Aorta (tissue), 5 donors: ENCODE data around the gene C1orf105. TPM values are rescaled to one million over a fixed set of nuclear protein-coding genes. Genes with fewer than 3 reads are reported as not detected.
A peak's percentile ranks its signal among the peaks of the same experiment; 100 is the strongest.

ENCODE experiments used
- ATAC-seq: fragments of 200-7000 bp; cut with Tn5 transposase; one replicate; pipeline ENCODE4 v1.9.1; 2022; ENCODE audit warnings: moderate library complexity; ENCODE audit not compliant: low FRiP score
- DNase-seq, 2 donors: peaks; one replicate each; pipeline ENCODE4 v3.0.0-alpha.2; 2020
- H3K27ac ChIP-seq, 2 donors: one replicate each; pipeline ENCODE4 v1.5.1; 2013; ENCODE audit warnings: low read length in 2 of 2, mild to moderate bottlenecking in 2 of 2, moderate library complexity in 2 of 2, control low read depth in 1 of 2, inconsistent platforms in 1 of 2, low read depth in 1 of 2
- H3K27me3 ChIP-seq, 2 donors: one replicate each; pipeline ENCODE4 v1.6.1; 2013; ENCODE audit warnings: control low read depth in 1 of 2, low read length in 1 of 2, mild to moderate bottlenecking in 1 of 2, moderate library complexity in 1 of 2; ENCODE audit not compliant: insufficient read depth in 2 of 2, control insufficient read depth in 1 of 2
- H3K36me3 ChIP-seq, 2 donors: one replicate each; pipeline ENCODE4 v1.6.1; 2013; ENCODE audit warnings: control low read depth in 1 of 2, low read length in 1 of 2, mild to moderate bottlenecking in 1 of 2; ENCODE audit not compliant: insufficient read depth in 2 of 2, control insufficient read depth in 1 of 2
- H3K4me1 ChIP-seq, 2 donors: one replicate each; pipeline ENCODE4 v1.6.1; 2013; ENCODE audit warnings: low read length in 2 of 2, control low read depth in 1 of 2, mild to moderate bottlenecking in 1 of 2, moderate library complexity in 1 of 2; ENCODE audit not compliant: insufficient read depth in 2 of 2, control insufficient read depth in 1 of 2
- H3K4me3 ChIP-seq, 2 donors: one replicate each; pipeline ENCODE4 v1.5.1; 2013; ENCODE audit warnings: low read length in 2 of 2, control low read depth in 1 of 2, mild to moderate bottlenecking in 1 of 2
- H3K9me3 ChIP-seq: one replicate; pipeline ENCODE4 v1.6.1; 2013; ENCODE audit warnings: mild to moderate bottlenecking, low read length; ENCODE audit not compliant: control insufficient read depth
- WGBS, 2 donors: extraction: QIAGEN DNeasy Blood & Tissue Kit; methylation state at CpG; one replicate each; pipeline ENCODE4 v1.1.7; 2013; 5-methylcytosine and 5-hydroxymethylcytosine counted together
- intact Hi-C, 2 donors: fragments of 100-400 bp; cut with DNase I; formaldehyde crosslinking; loops; one replicate each; pipeline versions ENCODE4 v1.14.2 to v1.15.0; 2022
- polyA plus RNA-seq, 2 donors: library from polyadenylated mRNA; stranded (reverse); fragments of 200-250 nt; gene quantifications; one replicate each; pipeline ENCODE4 v1.2.3, GENCODE V29; 2013
- total RNA-seq, 2 donors: library from RNA; stranded (reverse); fragmentation: NEBNext Ultra II Directional; extraction: Animal tissue kit (Norgen Biotek cat#: 25700); gene quantifications; one replicate each; pipeline ENCODE4 v1.2.1, GENCODE V29; 2021
- donor health status: healthy with polysubstance abuse.
- donor health status: Bipolar disorder and iron deficiency.
- donor health status: DM: no; HTN: no; CAD: no.
- donor health status: DM: no; HTN: no; CAD: no.
- donor health status: DM: yes; HTN: yes; CAD: no.

C1orf105 gene
- total and polyA plus RNA-seq, 4 donors: not detected

GRCh38 chr1:172398970-172399755 lies 21.3 kb upstream of the C1orf105 start:
- Histone ChIP-seq H3K27me3 (no peaks in the 10 kb centered on the region), H3K27ac (peak overlapping the region; percentile 68), H3K4me3 (peak overlapping the region; percentile 1 to 26), H3K36me3 (no peaks in the 10 kb centered on the region), H3K9me3 (no peaks in the 10 kb centered on the region), H3K4me1 (peaks cover 4 to 9% of the 10 kb centered on the region in 2 donors)
- DNase-seq: peak in 1 of 2 donors; percentile 70
- peak; percentile 91 for ATAC-seq
- 3 to 4% methylated on average over 9 of the region's 9 CpGs for WGBS, 2 donors
- intact Hi-C loops: loop anchor here (2.0 to 5.0 kb wide), 5 partner anchors 76 to 308 kb away; no protein-coding TSS in a partner anchor

- Histone ChIP-seq H3K27me3 (no peaks in the 10 kb centered on the region), H3K36me3 (no peaks in the 10 kb centered on the region), H3K4me3 (no peak overlapping the region), H3K4me1 (peaks cover 3 to 9% of the 10 kb centered on the region in 2 donors), H3K9me3 (no peaks in the 10 kb centered on the region), H3K27ac (peak overlapping the region; percentile 95 to 100)
- 25 to 26% methylated on average over 6 of the region's 6 CpGs for WGBS, 2 donors
- ATAC-seq: peak; percentile 30
- DNase-seq: no peak
- intact Hi-C loops: loop anchor here (2.0 to 5.0 kb wide), 5 partner anchors 77 to 309 kb away; no protein-coding TSS in a partner anchor
Observed at GRCh38 chr1:172399756-172400721, 20.4 kb upstream of the C1orf105 start.

GRCh38 chr1:172400722-172401105 lies 19.8 kb upstream of the C1orf105 start:
- Histone ChIP-seq H3K4me1 (peaks cover 3 to 9% of the 10 kb centered on the region in 2 donors), H3K27ac (peak overlapping the region in 1 of 2 donors; percentile 71), H3K36me3 (no peaks in the 10 kb centered on the region), H3K9me3 (no peaks in the 10 kb centered on the region), H3K27me3 (no peaks in the 10 kb centered on the region), H3K4me3 (no peak overlapping the region)
- intact Hi-C loops: no loop called here
- DNase-seq (no peak), ATAC-seq (no peak)
- whole genome bisulfite sequencing, 2 donors: 4 to 9% methylated on average over 1 of the region's 1 CpG

GRCh38 chr1:172401477-172401876 lies 19.0 kb upstream of the C1orf105 start:
- DNase-seq (no peak), ATAC-seq (no peak)
- H3K9me3 ChIP-seq: no peaks in the 10 kb centered on the region
- H3K27me3 ChIP-seq: no peaks in the 10 kb centered on the region
- no peak overlapping the region for H3K4me3 ChIP-seq
- intact Hi-C loops: no loop called here
- H3K27ac ChIP-seq: no peak overlapping the region
- H3K4me1 ChIP-seq: peaks cover 3 to 9% of the 10 kb centered on the region in 2 donors
- no peaks in the 10 kb centered on the region for H3K36me3 ChIP-seq

DNA sequence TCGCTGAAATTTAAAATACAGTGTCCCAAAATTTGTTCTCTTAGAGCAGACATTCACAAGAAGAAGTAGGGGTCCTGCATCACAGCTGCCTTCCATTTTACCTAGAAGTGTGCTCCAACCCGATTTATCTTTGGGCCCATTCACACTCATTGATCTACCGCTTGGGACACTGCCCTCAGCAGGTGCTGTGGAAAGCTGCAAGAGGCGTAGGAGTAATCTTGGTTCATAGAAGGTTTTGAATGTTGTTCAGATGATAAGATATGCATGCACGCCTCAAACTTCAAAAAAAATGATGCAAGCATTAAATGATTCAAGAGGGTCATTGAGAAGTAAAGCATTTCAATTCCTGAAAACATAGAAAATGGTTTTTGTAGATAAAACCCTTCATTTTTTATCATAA lies 18.6 kb upstream of the C1orf105 start:
- peak overlapping the region in 1 of 2 donors; percentile 68 for H3K27ac ChIP-seq

DNA sequence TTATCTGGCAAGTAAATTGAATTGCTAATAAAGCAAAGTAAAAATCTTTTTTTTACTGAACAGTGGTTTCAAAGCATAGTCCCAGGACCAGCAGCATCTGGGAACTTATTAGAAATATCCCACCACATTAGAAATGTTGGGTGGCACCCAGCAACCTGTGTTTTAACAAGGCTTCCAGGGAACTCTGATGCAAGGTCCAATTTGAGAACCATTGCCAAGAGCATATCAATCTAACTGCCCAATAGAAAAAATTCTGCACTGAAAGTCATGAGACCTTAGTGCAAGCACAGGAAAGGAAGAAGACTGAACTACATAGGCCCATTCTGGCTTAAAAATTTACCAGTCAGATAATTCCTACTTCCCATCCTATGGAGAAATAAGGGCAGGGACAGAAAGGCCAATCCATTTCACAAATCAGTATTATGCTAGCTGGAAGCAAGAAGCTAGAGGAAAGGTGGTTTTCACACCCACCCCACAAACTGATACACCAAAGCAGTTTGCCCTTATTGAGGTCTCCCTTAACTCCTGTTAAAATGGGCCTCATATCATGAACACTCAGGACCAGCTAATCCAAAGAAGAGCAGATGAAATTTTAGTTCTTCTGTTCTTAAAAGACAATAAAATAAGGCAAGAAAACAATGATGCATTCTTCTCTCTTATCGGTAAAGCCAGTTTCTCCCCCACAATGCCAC lies 17.5 kb upstream of the C1orf105 start:
- no peaks in the 10 kb centered on the region for H3K27me3 ChIP-seq
- ATAC-seq: no peak
- 65 to 67% methylated on average over 1 of the region's 1 CpG for WGBS, 2 donors

More for the DNA sequence above, 18.6 kb upstream of the C1orf105 start:
- H3K4me3 ChIP-seq: no peak overlapping the region
- no peaks in the 10 kb centered on the region for H3K9me3 ChIP-seq
- DNase-seq: no peak
- ATAC-seq: no peak
- WGBS, 2 donors: 41 to 60% methylated on average over 5 of the region's 5 CpGs
- H3K36me3 ChIP-seq: no peaks in the 10 kb centered on the region
- intact Hi-C loops: no loop called here
- H3K27me3 ChIP-seq: no peaks in the 10 kb centered on the region
- H3K4me1 ChIP-seq: peaks cover 3 to 9% of the 10 kb centered on the region in 2 donors

GRCh38 chr1:172404121-172404520 lies 16.4 kb upstream of the C1orf105 start:
- peaks cover 1 to 9% of the 10 kb centered on the region in 2 donors for H3K4me1 ChIP-seq
- no peaks in the 10 kb centered on the region for H3K36me3 ChIP-seq
- H3K27ac ChIP-seq: no peak overlapping the region
- no peaks in the 10 kb centered on the region for H3K9me3 ChIP-seq
- H3K4me3 ChIP-seq: no peak overlapping the region
- DNase-seq (no peak), ATAC-seq (no peak)
- intact Hi-C loops: no loop called here
- H3K27me3 ChIP-seq: no peaks in the 10 kb centered on the region

More for the DNA sequence above, 17.5 kb upstream of the C1orf105 start:
- intact Hi-C loops: no loop called here
- Histone ChIP-seq H3K4me3 (no peak overlapping the region), H3K36me3 (no peaks in the 10 kb centered on the region), H3K9me3 (no peaks in the 10 kb centered on the region), H3K4me1 (peaks cover 3 to 9% of the 10 kb centered on the region in 2 donors), H3K27ac (peak overlapping the region in 1 of 2 donors; percentile 6)
- no peak for DNase-seq

DNA sequence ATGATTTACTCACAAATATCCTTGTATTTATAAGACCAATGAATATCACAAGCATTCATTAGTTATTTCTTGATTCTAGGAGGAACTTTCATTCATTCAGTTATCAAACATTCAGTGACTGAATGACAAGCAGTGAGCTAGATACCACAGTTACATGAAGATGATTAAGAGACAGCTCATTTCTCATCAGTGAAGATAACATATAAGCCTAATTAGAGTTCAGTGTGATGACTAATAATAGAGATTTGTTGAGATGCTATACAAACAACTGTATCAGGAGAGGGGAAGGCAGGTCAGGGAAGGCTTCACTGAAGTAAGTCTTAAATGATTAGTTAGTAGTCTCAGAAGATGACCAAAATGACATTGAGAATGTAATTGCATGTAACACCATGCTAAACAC lies 14.6 kb upstream of the C1orf105 start:
- DNase-seq (no peak), ATAC-seq (no peak)
- intact Hi-C loops: no loop called here
- H3K27ac ChIP-seq: no peak overlapping the region
- H3K9me3 ChIP-seq: no peaks in the 10 kb centered on the region
- H3K4me3 ChIP-seq: no peak overlapping the region
- H3K27me3 ChIP-seq: no peaks in the 10 kb centered on the region
- H3K36me3 ChIP-seq: no peaks in the 10 kb centered on the region
- H3K4me1 ChIP-seq: peaks cover 1 to 7% of the 10 kb centered on the region in 2 donors
